ENCODE measurements around the gene GABBR1. TPM values are rescaled to one million over a fixed set of nuclear protein-coding genes. Genes with fewer than 3 reads are reported as not detected.

Gene GABBR1
- 4.3 to 6.1 TPM (median 5.8 TPM) in 5 replicates for total RNA-seq (2022; extraction: Qiagen RNA extraction)

GRCh38 chr6:29632789-29633533, at the start of gene GABBR1:
Gene GABBR1 (minus strand): TSS chr6:29633183. CDS start chr6:29632385, 798 bp downstream.

DNA sequence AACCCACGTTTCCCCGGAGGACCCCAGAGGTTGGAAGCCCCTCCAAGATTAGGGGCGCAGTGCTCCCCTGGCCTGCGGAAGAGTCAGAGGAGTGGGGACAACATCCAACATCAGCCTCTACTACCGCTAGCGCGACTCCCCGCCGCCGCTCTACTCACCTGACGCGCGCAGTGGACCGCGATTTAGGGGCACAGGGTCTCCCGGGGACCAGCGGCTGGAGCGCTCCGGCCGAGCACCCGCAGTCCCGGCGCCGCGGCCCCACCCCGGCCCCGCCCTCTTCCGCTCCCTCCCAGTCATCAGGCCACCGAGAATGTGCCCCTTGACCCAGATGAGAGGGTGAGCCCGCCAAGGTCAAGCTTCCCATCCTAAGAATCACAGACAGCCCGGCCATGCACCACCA, 47.9 kb upstream of the GABBR1 start, which contains the start of gene ZFP57:
TSS of gene ZFP57 (minus strand) at position 249 of the 400 bp plus-strand sequence. CDS start 4,149 bp downstream, outside the sequence.

DNA sequence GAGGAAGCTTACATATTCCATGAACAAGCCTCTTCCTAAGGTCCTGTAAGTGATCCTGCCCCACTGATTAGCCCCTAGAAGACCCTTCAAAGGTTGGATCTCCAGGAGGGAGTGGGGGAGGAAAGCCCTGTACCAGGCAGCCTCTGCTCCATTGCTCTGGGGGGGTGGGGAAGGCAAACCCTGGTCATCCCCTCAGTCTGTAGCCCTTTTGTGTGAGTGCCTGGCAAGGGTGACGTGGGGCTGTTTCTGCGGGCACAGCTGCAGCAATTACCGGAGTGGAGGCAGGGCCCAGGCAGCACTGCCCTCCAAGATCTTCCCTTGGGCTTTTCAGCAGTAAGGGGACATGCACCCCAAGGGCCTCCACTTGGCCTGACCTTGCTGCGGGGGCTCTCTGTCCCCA, 23.8 kb upstream of the GABBR1 start, which contains the start of gene MOG:
TSS of gene MOG (plus strand) at position 295 of the 400 bp plus-strand sequence. CDS start 118 bp downstream, outside the sequence.

GRCh38 chr6:29584821-29585220, 48.2 kb downstream of the GABBR1 start, which contains the start of gene OR2H2:
Gene OR2H2 (plus strand): TSS chr6:29585121. CDS start chr6:29587945, 2,824 bp downstream.

GRCh38 chr6:29559524-29560287, 73.3 kb downstream of the GABBR1 start, which contains the start of gene UBD:
Gene UBD (minus strand): TSS chr6:29559732. CDS start chr6:29559701, 31 bp downstream.

Other genes with a start within 250 kb of the GABBR1 start
- gene OR12D2, start 237.6 kb downstream of the GABBR1 start, total RNA-seq (2022; extraction: Qiagen RNA extraction): not detected in 5 replicates
- gene OR12D1, start 218.3 kb downstream of the GABBR1 start, total RNA-seq (2022; extraction: Qiagen RNA extraction): not detected in 5 replicates
- not detected in 5 replicates for gene OR10C1, start 193.9 kb downstream of the GABBR1 start, total RNA-seq (2022; extraction: Qiagen RNA extraction)
- gene OR11A1, start 176.1 kb downstream of the GABBR1 start, total RNA-seq (2022; extraction: Qiagen RNA extraction): not detected in 5 replicates
- gene OR2H1, start 176.0 kb downstream of the GABBR1 start, total RNA-seq (2022; extraction: Qiagen RNA extraction): not detected in 5 replicates
- not detected in 5 replicates for gene MAS1L, start 145.2 kb downstream of the GABBR1 start, total RNA-seq (2022; extraction: Qiagen RNA extraction)
- gene UBD, start 73.5 kb downstream of the GABBR1 start, total RNA-seq (2022; extraction: Qiagen RNA extraction): 0.33 to 1.0 TPM (median 0.87 TPM) in 5 replicates
- gene OR2H2, start 48.1 kb downstream of the GABBR1 start, total RNA-seq (2022; extraction: Qiagen RNA extraction): not detected in 5 replicates
- not detected in 5 replicates for gene MOG, start 23.9 kb upstream of the GABBR1 start, total RNA-seq (2022; extraction: Qiagen RNA extraction)
- not detected in 5 replicates for gene ZFP57, start 48.0 kb upstream of the GABBR1 start, total RNA-seq (2022; extraction: Qiagen RNA extraction)
- 3.5 to 6.1 TPM (median 4.9 TPM) in 5 replicates for gene HLA-F, start 90.3 kb upstream of the GABBR1 start, total RNA-seq (2022; extraction: Qiagen RNA extraction)
- not detected in 5 replicates for gene HLA-G, start 194.6 kb upstream of the GABBR1 start, total RNA-seq (2022; extraction: Qiagen RNA extraction)

Data from A549 treated with Mapracorat at 1 μM for 4 hours (cell line).